ENCODE data around the gene WDR18.

WDR18 gene

GRCh38 chr19:944663-945241 lies 39.4 kb upstream of the WDR18 start:
- no peak for DNase-seq (ENCODE audit: low read depth)
- no peak for TF ChIP-seq CTCF (conservative IDR thresholded peaks at IDR 0.05; ENCODE audit: low read length)
- no peak overlapping the region for H3K4me3 ChIP-seq (ENCODE audit: low read length)

GRCh38 chr19:945401-946252 lies 38.5 kb upstream of the WDR18 start:
- H3K4me3 ChIP-seq (ENCODE audit: low read length) = no peak overlapping the region
- no peak for TF ChIP-seq CTCF (conservative IDR thresholded peaks at IDR 0.05; ENCODE audit: low read length)
- DNase-seq (ENCODE audit: low read depth) = no peak

GRCh38 chr19:947090-947706 lies 36.9 kb upstream of the WDR18 start:
- no peak for DNase-seq (ENCODE audit: low read depth)
- no peak overlapping the region for H3K4me3 ChIP-seq (ENCODE audit: low read length)
- no peak for TF ChIP-seq CTCF (conservative IDR thresholded peaks at IDR 0.05; ENCODE audit: low read length)

- TF ChIP-seq CTCF (conservative IDR thresholded peaks at IDR 0.05; ENCODE audit: low read length) = no peak
- no peak overlapping the region for H3K4me3 ChIP-seq (ENCODE audit: low read length)
- no peak for DNase-seq (ENCODE audit: low read depth)
Observed at GRCh38 chr19:947707-948539, 36.2 kb upstream of the WDR18 start.

- no peak overlapping the region for H3K4me3 ChIP-seq (ENCODE audit: low read length)
- DNase-seq (ENCODE audit: low read depth) = no peak
- no peak for TF ChIP-seq CTCF (conservative IDR thresholded peaks at IDR 0.05; ENCODE audit: low read length)
Observed at GRCh38 chr19:948842-949496, 35.2 kb upstream of the WDR18 start.

GRCh38 chr19:950352-951066 lies 33.6 kb upstream of the WDR18 start:
- TF ChIP-seq CTCF (conservative IDR thresholded peaks at IDR 0.05; ENCODE audit: low read length) = no peak
- no peak for DNase-seq (ENCODE audit: low read depth)
- H3K4me3 ChIP-seq (ENCODE audit: low read length) = no peak overlapping the region
